Activated CD8-positive, alpha-beta memory T cell treated with anti-CD3 and anti-CD28 coated beads for 48 hours (primary cell): ENCODE results near the gene KCNT1.

Experiments used
- DNase-seq, 3 experiments: peaks; one replicate each; pipeline ENCODE4 v3.0.0-alpha.2; 2020; ENCODE audit warnings: low read depth in 2 of 3, low spot score in 2 of 3

KCNT1 gene

DNA sequence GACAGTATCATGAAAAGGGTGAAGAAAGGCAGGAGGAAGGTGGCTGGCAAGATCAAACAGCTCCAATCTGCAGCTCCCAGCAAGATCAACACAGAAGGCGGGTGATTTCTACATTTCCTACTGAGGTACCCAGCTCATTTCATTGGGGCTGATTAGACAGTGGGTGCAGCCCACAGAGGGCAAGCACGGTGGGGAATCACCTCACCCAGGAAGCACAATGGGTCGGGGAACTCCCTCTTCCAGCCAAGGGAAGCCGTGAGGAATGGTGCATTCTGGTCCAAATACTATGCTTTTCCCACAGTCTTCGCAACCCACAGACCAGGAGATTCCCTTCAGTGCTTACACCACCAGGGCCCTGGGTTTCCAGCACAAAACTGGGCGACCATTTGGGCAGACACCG lies 138.6 kb downstream of the KCNT1 start:
- DNase-seq = no peak
